HG03039 (cell line): ENCODE measurements around the gene GSDME.

Experiments used
- ATAC-seq: cut with Tn5 transposase; IDR thresholded peaks from one replicate; pipeline ENCODE4 v1.9.1; 2021; ENCODE audit warnings: mild to moderate bottlenecking, moderate library complexity; ENCODE audit not compliant: unreplicated experiment

Gene GSDME

GRCh38 chr7:24659505-24659904 lies 97.8 kb downstream of the GSDME start:
- ATAC-seq = no peak

- no peak for ATAC-seq
Observed at GRCh38 chr7:24657980-24658379, 99.3 kb downstream of the GSDME start.

GRCh38 chr7:24656608-24657007 lies 100.7 kb downstream of the GSDME start:
- no peak for ATAC-seq

DNA sequence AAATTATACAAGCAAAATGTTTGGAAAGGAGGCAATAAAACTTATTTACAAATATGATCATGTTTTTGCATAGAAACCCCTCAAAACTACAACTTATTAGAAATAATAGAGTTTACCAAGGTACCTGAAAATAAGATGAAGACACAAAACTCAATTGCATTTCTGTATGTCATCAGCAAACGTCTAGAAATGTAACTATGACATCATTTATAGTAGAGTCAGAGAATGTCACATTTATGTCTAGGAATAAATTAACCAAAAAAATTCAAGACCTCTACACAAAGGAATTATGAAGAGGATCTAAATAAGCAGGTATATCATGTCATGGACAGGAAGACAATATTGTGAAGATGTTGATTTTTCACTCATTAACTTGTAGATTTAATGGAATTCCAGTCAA lies 103.0 kb downstream of the GSDME start:
- no peak for ATAC-seq

GRCh38 chr7:24653316-24654085 lies 103.8 kb downstream of the GSDME start:
- ATAC-seq = no peak

GRCh38 chr7:24652251-24652939 lies 104.9 kb downstream of the GSDME start:
- ATAC-seq = no peak
